SW480 (cell line): Measurements from ENCODE around the gene EHD4.

Experiments
- DNase-seq: peaks from one replicate; pipeline ENCODE4 v3.0.0-alpha.2; 2016; ENCODE audit warnings: low spot score

Gene EHD4

GRCh38 chr15:41858756-41859155 lies 113.6 kb downstream of the EHD4 start:
- no peak for DNase-seq

- DNase-seq, result no peak
These were observed 115.0 kb downstream of the EHD4 start for GRCh38 chr15:41857316-41857715.

- DNase-seq, result no peak
These were observed 115.6 kb downstream of the EHD4 start for GRCh38 chr15:41856716-41857115.

- no peak for DNase-seq
These were observed 116.1 kb downstream of the EHD4 start for GRCh38 chr15:41856262-41856661.

GRCh38 chr15:41855261-41855961 lies 116.9 kb downstream of the EHD4 start:
- no peak for DNase-seq

- no peak for DNase-seq
These were observed 117.9 kb downstream of the EHD4 start for GRCh38 chr15:41854443-41854842.

GRCh38 chr15:41853831-41854230 lies 118.5 kb downstream of the EHD4 start:
- no peak for DNase-seq

GRCh38 chr15:41852736-41853590 lies 119.4 kb downstream of the EHD4 start:
- DNase-seq, result no peak

GRCh38 chr15:41851755-41852370 lies 120.5 kb downstream of the EHD4 start:
- no peak for DNase-seq

- DNase-seq, result no peak
These were observed 121.2 kb downstream of the EHD4 start for GRCh38 chr15:41851167-41851523.

- no peak for DNase-seq
These were observed 121.7 kb downstream of the EHD4 start for GRCh38 chr15:41850482-41851166.

GRCh38 chr15:41849861-41850260 lies 122.5 kb downstream of the EHD4 start:
- DNase-seq, result no peak

GRCh38 chr15:41849204-41849603 lies 123.2 kb downstream of the EHD4 start:
- no peak for DNase-seq

GRCh38 chr15:41848631-41849030 lies 123.7 kb downstream of the EHD4 start:
- DNase-seq, result no peak

- DNase-seq, result no peak
These were observed 124.4 kb downstream of the EHD4 start for GRCh38 chr15:41847981-41848380.

GRCh38 chr15:41847206-41847605 lies 125.2 kb downstream of the EHD4 start:
- no peak for DNase-seq
